Effector memory CD8-positive, alpha-beta T cell (primary cell): ENCODE data around the gene ARHGAP12.

Experiments used
- ATAC-seq: fragments of 150-1000 bp; cut with Tn5 transposase; replicated peaks from 2 replicates; pipeline ENCODE4 v1.10.0; 2021; ENCODE audit warnings: mild to moderate bottlenecking, moderate library complexity
- DNase-seq, 3 experiments: peaks; one replicate each; pipeline ENCODE4 v3.0.0; 2021
- H3K27ac Mint-ChIP-seq, 2 donors: one replicate each; pipeline ENCODE4 v1.8.0; 2022; ENCODE audit warnings: mild to moderate bottlenecking in 2 of 2, mixed read lengths in 2 of 2, moderate library complexity in 2 of 2
- H3K27me3 Mint-ChIP-seq, 2 donors: one replicate each; pipeline ENCODE4 v1.8.0; 2022; ENCODE audit warnings: mixed read lengths in 2 of 2
- H3K36me3 Mint-ChIP-seq: one replicate; pipeline ENCODE4 v1.8.0; 2022; ENCODE audit warnings: mild to moderate bottlenecking, moderate library complexity, mixed read lengths; ENCODE audit not compliant: insufficient read depth
- H3K4me1 Mint-ChIP-seq, 2 donors: one replicate each; pipeline ENCODE4 v1.8.0; 2022; ENCODE audit warnings: low read depth in 2 of 2, mixed read lengths in 2 of 2
- H3K4me3 Mint-ChIP-seq, 2 donors: one replicate each; pipeline ENCODE4 v1.8.0; 2022; ENCODE audit warnings: mild to moderate bottlenecking in 2 of 2, mixed read lengths in 2 of 2, moderate library complexity in 2 of 2
- H3K9me3 Mint-ChIP-seq, 2 donors: one replicate each; pipeline ENCODE4 v1.8.0; 2022; ENCODE audit warnings: mixed read lengths in 2 of 2

ARHGAP12 gene

DNA sequence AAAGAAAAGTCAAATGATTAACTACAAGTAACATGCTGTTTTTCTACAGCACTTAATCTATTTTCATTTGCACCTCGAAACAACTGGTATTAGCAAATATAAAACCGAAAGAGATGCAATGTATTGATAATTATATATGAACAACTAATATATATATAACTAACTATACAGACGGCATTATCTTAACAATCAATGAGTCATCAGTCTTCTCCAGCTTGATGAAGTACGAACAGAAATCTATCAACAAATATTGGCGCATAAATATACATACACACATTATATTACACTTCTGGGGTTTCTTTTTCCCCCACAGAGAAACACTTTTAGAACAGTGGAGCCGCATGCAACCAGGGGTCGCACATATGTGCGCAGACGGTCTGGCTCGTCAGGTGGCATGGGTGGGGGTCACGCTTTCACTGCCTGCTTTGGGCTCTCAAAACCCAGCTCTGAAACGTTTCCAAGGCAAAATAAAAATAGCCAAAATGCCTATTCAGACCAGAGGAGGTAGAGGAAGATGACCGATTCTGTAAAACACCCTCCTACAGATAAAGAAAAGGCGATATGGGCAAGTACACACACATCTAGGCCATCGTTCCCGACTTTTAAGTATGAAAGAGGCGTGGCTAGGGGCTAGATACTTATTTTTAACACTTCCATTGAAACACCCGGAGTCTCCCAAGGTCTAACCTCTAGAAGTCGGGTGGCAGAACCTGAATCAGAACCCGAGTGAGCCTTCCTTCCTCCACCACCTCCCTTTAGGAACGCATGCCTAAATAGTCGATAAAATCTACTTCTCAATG lies 1.7 kb downstream of the ARHGAP12 start:
- Mint-ChIP-seq H3K4me1 (peaks cover 41 to 48% of the 10 kb centered on the region in 2 donors), H3K36me3 (peaks cover 20% of the 10 kb centered on the region), H3K9me3 (no peaks in the 10 kb centered on the region), H3K27ac (peak overlapping the region; percentile 75 to 91), H3K27me3 (no peaks in the 10 kb centered on the region), H3K4me3 (peak overlapping the region; percentile 80 to 88)
- peak in 1 of 3 experiments; percentile 1 for DNase-seq
- no peak for ATAC-seq

DNA sequence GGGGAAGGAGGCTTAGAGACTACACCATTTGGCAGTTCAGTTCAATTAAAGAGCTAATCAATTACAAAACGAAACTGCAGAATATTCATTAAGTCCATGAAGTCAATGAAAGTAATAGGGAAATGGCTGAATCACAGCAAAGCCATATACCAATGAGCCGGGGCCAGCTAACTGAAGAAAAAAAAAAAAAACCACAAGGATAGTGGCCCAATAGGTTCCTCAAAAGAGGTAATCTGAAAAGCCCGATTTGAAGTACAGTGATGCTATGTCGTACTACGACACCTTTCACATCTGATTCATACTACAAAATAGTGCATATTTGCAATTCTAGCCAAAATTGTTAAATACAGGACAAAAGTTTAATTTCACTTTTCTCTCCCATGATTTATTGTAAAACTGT lies 2.5 kb downstream of the ARHGAP12 start:
- no peak for ATAC-seq
- Mint-ChIP-seq H3K27ac (no peak overlapping the region), H3K4me3 (no peak overlapping the region)

DNA sequence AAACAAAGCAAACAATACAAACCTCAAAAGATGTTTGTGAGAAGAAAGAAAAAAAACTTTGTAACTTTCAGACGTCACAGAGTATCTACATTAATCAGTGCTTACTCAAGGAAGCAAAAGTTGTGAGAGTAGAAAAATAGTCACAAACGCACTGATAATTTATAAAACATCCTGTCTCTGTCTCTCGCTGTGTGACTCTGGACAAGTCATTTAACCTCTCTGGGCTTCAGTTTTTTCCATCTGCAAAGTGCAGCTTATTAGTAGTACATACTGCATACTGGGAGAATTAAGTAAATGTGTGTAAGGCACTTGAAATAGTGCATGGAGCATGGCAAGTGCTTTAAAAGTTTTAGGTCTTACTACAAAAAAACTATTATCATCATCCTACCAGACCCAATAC lies 3.8 kb downstream of the ARHGAP12 start:
- Mint-ChIP-seq H3K9me3 (no peaks in the 10 kb centered on the region), H3K27me3 (no peaks in the 10 kb centered on the region), H3K27ac (no peak overlapping the region), H3K4me3 (no peak overlapping the region), H3K36me3 (peaks cover 25% of the 10 kb centered on the region), H3K4me1 (peaks cover 44 to 48% of the 10 kb centered on the region in 2 donors)
- DNase-seq (no peak), ATAC-seq (no peak)

More for the DNA sequence above, 2.5 kb downstream of the ARHGAP12 start:
- Mint-ChIP-seq H3K27me3 (no peaks in the 10 kb centered on the region), H3K4me1 (peaks cover 46 to 51% of the 10 kb centered on the region in 2 donors), H3K9me3 (no peaks in the 10 kb centered on the region), H3K36me3 (peaks cover 25% of the 10 kb centered on the region)
- DNase-seq = no peak

DNA sequence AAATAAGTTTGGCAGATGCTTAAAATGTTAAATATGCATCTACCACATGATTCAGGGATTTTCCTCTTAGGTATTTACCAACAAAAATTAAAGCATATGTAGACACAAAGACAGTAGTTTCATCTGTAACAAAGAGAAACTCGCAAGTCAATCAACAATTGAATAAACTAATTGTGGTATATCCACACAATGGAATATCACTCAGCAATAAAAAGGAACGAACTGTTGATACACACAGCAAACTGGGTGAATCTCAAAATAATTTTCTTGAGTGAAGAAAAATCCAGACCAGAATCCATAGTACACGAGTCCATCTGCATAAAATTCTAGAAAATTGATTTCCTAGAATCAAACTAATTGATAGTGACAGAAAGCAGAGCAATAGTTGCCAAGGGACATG lies 5.2 kb downstream of the ARHGAP12 start:
- peaks cover 39 to 47% of the 10 kb centered on the region in 2 donors for H3K4me1 Mint-ChIP-seq
- no peaks in the 10 kb centered on the region for H3K9me3 Mint-ChIP-seq
- DNase-seq (no peak), ATAC-seq (no peak)
- H3K27me3 Mint-ChIP-seq = no peaks in the 10 kb centered on the region
- no peak overlapping the region for H3K27ac Mint-ChIP-seq
- H3K36me3 Mint-ChIP-seq = peaks cover 14% of the 10 kb centered on the region
- no peak overlapping the region for H3K4me3 Mint-ChIP-seq

DNA sequence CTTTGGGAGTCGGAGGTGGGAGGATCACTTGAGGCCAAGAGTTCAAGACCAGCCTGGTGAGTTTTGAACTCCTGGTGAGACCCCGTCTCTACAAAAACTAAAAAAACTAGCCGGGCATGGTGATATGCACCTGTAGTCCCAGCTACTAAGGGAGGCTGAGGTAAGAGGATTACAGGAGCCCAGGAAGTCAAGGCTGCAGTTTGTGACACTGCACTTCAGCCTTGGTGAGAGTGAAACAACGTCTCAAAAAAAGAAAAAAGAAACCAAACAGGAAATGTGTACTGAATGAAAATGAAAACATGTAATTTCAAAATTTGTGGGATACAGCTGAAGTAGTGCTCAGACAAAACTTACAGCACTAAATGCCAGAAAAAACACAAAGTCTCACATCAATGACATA lies 7.6 kb downstream of the ARHGAP12 start:
- Mint-ChIP-seq H3K27ac (peak overlapping the region in 1 of 2 donors; percentile 75), H3K36me3 (peaks cover 7% of the 10 kb centered on the region), H3K9me3 (no peaks in the 10 kb centered on the region), H3K27me3 (no peaks in the 10 kb centered on the region), H3K4me1 (peaks cover 28 to 41% of the 10 kb centered on the region in 2 donors), H3K4me3 (peak overlapping the region; percentile 56 to 68)
- ATAC-seq = peak; percentile 32
- DNase-seq = no peak

DNA sequence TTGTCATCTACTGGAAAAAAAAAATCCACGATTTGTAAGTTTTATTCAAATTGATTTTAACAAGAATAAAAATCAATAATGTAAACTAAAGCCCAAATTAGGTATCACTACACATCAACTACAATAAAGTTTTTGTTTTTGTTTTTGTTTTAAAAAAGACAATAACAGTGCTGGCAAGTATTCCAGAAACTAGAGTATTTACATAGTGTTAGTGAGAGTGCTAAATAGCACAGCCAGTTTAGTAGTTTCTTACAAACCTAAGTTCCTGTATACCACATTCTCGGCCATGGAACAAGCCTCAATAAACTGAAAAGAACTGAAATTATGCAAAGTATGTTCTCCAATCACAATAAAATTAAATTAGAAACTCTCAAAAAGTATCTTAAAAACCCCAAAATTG lies 8.1 kb downstream of the ARHGAP12 start:
- no peak for DNase-seq
- peaks cover 30 to 41% of the 10 kb centered on the region in 2 donors for H3K4me1 Mint-ChIP-seq
- peak overlapping the region in 1 of 2 donors; percentile 75 for H3K27ac Mint-ChIP-seq
- no peak for ATAC-seq
- H3K27me3 Mint-ChIP-seq = no peaks in the 10 kb centered on the region
- peaks cover 7% of the 10 kb centered on the region for H3K36me3 Mint-ChIP-seq
- H3K9me3 Mint-ChIP-seq = no peaks in the 10 kb centered on the region
- peak overlapping the region; percentile 56 to 68 for H3K4me3 Mint-ChIP-seq

DNA sequence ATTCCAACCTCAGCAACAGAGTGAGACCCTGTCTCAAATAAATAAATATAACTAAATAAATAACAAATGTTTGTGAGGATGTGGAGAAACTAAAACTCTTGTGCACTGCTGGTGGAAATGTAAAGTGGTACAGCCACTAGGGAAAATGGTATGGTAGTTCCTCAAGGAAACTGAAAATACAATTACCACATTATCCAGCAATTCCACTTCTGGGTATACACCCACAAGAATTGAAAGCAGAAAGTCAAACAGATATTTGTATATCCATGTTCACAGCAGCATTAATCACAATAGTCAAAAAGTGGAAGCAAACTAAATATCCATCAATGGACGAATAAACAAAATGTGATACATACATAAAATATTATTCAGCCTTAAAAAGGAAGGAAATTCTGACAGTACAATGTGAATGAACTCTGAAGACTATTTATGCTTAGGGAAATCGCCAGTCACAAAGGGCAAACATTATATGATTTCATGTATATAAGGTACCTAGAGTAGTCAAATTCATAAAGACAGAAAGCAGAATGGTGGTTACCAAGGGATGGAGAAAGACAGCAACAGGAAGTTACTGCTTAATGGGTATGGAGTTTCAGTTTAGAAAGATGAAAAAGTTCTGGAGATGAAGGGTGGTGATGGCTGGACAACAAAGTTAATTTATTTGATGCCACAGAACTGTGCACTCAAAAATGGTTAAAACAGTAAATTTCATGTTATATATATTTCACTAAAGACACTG lies 9.8 kb downstream of the ARHGAP12 start:
- Mint-ChIP-seq H3K9me3 (no peaks in the 10 kb centered on the region), H3K27ac (no peak overlapping the region), H3K36me3 (peaks cover 7% of the 10 kb centered on the region), H3K4me3 (no peak overlapping the region), H3K4me1 (peaks cover 17 to 39% of the 10 kb centered on the region in 2 donors), H3K27me3 (no peaks in the 10 kb centered on the region)
- no peak for DNase-seq
- ATAC-seq = no peak

DNA sequence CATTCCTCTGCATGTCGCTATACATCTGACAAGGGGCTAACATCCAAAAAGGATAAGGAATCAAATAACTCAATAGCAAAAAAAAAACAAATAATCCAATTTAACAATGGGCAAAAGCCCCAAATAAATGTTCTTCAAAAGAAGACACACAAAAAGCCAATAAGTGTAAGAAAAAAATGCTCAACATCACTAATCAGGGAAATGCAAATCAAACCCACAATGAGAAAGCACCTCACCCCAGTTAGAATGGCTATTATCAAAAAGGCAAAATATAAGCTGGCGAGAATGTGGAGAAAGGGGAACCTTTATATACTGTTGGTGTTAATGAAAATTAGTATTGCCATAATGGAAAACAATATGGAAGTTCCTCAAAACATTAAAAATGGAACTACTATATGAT lies 14.3 kb downstream of the ARHGAP12 start:
- H3K4me1 Mint-ChIP-seq = peaks cover 29 to 70% of the 10 kb centered on the region in 2 donors
- ATAC-seq (no peak), DNase-seq (no peak)
- no peaks in the 10 kb centered on the region for H3K27me3 Mint-ChIP-seq
- no peaks in the 10 kb centered on the region for H3K36me3 Mint-ChIP-seq
- no peaks in the 10 kb centered on the region for H3K9me3 Mint-ChIP-seq
- H3K27ac Mint-ChIP-seq = no peak overlapping the region
- no peak overlapping the region for H3K4me3 Mint-ChIP-seq

DNA sequence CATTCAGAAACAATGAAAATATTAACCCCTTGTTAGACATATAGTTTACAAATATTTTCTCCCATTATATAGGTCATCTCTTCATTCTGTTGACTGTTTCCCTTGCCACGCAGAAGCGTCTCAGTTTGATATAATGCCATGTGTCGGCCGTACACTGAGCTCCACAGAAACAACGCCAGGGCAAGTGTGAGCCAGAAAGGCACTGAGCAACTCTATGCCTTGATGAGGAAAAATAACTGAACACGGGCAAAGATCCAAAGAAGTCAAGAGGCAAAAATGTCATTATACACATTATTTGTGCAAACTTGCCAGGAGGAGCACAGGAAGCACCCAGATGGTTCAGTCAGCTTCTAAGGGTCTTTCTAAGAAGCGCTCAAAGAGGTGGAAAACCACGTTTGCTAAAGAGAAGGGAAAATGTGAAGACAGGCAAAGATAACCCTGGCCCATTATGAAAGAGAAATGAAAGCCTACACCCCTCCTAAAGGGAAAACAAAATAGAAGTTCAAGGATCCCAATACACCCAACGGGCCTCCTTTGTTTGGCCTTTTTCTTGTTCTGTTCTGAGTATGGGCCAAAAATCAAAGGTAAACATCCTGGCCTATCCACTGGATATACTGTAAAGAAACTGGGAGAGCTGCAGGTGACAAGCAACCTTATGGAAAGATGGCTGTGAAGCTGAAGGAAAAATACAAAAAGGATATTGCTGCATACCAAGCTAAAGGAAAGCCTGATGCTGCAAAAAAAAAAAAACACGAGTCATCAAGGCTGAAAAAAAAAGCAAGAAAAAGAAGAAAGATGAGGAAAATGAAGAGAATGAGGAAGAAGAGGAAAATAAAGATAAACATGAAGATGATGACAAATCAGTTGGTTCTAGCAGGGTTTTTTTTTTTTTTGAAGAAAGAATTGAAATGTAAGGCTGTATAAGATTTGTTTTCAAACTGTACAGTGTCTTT lies 15.5 kb downstream of the ARHGAP12 start:
- H3K9me3 Mint-ChIP-seq = no peaks in the 10 kb centered on the region
- ATAC-seq = no peak
- H3K4me3 Mint-ChIP-seq = no peak overlapping the region
- no peaks in the 10 kb centered on the region for H3K27me3 Mint-ChIP-seq
- H3K4me1 Mint-ChIP-seq = peaks cover 27 to 72% of the 10 kb centered on the region in 2 donors
- no peak for DNase-seq
- no peak overlapping the region for H3K27ac Mint-ChIP-seq
- no peaks in the 10 kb centered on the region for H3K36me3 Mint-ChIP-seq

DNA sequence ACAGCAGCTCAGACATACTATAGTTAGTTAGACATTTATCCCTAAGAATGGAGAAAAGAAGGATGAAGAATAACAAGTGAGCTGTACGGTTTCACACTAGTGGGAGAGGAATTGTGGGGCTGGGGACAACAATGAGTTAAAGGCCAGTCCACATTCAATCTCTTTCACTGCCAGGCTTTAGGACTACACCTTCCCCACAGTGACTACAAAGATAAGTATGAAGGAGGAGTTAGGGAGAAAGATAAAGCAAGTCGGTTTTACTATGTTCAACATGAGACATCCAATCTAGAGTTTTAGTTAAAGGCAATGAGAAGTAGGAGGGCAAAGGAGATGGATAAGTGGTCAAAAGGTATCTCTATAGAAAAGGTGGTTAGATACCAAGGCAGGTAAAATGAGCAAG lies 16.3 kb downstream of the ARHGAP12 start:
- H3K27me3 Mint-ChIP-seq = no peaks in the 10 kb centered on the region
- H3K36me3 Mint-ChIP-seq = peaks cover 7% of the 10 kb centered on the region
- H3K4me3 Mint-ChIP-seq = peak overlapping the region in 1 of 2 donors; percentile 1
- DNase-seq (no peak), ATAC-seq (no peak)
- no peaks in the 10 kb centered on the region for H3K9me3 Mint-ChIP-seq
- H3K27ac Mint-ChIP-seq = no peak overlapping the region
- peaks cover 27 to 68% of the 10 kb centered on the region in 2 donors for H3K4me1 Mint-ChIP-seq

DNA sequence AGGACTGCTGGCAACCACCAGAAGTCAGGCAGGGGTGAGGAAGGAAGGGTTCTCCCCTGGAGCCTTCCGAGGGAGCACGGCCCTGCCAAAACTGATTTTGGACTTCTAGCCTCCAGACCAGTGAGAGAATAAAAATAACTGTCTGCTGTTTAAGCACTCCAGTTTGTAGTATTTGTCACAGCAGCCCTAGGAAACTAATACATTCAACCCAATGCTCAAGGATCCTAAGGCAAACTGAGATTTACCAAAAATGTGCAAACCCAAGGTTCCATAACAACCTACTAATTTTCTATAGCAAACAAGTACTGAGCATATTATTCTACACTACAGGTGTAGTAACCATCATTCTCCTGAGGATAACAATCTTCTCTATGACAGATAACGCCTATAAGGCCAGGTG lies 18.6 kb downstream of the ARHGAP12 start:
- no peaks in the 10 kb centered on the region for H3K9me3 Mint-ChIP-seq
- ATAC-seq = no peak

DNA sequence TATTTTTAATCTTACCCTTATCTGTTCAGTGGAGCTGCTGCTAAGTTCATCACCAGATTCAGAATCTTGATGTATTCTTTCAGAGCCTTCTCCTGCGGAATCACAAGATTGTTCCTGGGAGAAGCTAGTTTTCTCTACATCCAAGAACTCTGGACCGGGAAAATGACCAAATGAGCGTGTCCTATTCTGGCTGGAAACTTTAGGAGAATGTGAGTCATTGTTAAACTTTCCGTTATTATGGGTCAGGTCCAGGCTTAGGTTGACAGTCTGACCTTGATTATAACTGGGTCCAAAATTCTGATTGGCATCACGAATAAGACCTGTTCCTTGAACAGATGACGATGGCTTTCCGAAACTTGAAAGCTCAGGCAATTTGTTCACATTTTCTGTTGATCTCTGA lies 20.5 kb downstream of the ARHGAP12 start:
- H3K27me3 Mint-ChIP-seq = no peaks in the 10 kb centered on the region
- peaks cover 29 to 52% of the 10 kb centered on the region in 2 donors for H3K4me1 Mint-ChIP-seq
- no peaks in the 10 kb centered on the region for H3K9me3 Mint-ChIP-seq
- no peak overlapping the region for H3K27ac Mint-ChIP-seq
- peaks cover 28% of the 10 kb centered on the region for H3K36me3 Mint-ChIP-seq
- H3K4me3 Mint-ChIP-seq = no peak overlapping the region
- ATAC-seq (no peak), DNase-seq (no peak)

More for the DNA sequence above, 18.6 kb downstream of the ARHGAP12 start:
- Mint-ChIP-seq H3K27ac (peak overlapping the region in 1 of 2 donors; percentile 81), H3K4me3 (no peak overlapping the region), H3K36me3 (peaks cover 26% of the 10 kb centered on the region), H3K27me3 (no peaks in the 10 kb centered on the region), H3K4me1 (peaks cover 27 to 59% of the 10 kb centered on the region in 2 donors)
- DNase-seq = no peak

DNA sequence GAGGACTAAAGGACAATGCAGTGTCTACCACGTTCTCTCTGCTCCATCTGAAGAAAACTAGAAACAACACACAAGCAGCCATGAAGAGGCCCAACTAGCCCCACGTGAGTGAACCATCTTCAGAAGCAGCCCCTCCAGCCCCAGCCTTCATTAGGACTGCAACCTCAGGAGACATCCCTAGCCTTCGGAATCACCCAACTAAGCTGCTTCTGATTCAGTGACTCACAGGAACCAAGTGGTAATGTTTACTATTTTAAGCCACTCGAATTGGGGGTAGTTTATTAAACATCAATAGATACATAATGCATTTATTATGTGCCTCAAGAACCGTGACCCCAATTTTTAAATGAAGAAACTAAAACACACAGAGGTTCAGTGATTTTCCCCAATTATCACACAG lies 22.6 kb downstream of the ARHGAP12 start:
- ATAC-seq (no peak), DNase-seq (no peak)
- Mint-ChIP-seq H3K9me3 (no peaks in the 10 kb centered on the region), H3K27ac (peak overlapping the region in 1 of 2 donors; percentile 10), H3K36me3 (peaks cover 29% of the 10 kb centered on the region), H3K4me1 (peaks cover 18 to 42% of the 10 kb centered on the region in 2 donors), H3K27me3 (no peaks in the 10 kb centered on the region), H3K4me3 (no peak overlapping the region)
